Mammary epithelial cell (primary cell): ENCODE data around the gene ELOB.

Source experiments
- CTCF ChIP-seq, 2 donors: IDR thresholded peaks in 1 of 2; conservative IDR thresholded peaks in 1 of 2; 2 replicates each; pipeline ENCODE4 v1.5.1; 2011 to 2012; ENCODE audit warnings: inconsistent platforms in 2 of 2, low read length in 2 of 2, mild to moderate bottlenecking in 2 of 2, control low read depth in 1 of 2, low read depth in 1 of 2; ENCODE audit not compliant: insufficient read depth in 1 of 2; ENCODE audit errors: extremely low read depth in 1 of 2
- EZH2 ChIP-seq: IDR thresholded peaks from 2 replicates; pipeline ENCODE4 v1.6.1; 2012; ENCODE audit warnings: low read length, inconsistent platforms, borderline replicate concordance

- TF ChIP-seq CTCF (conservative IDR thresholded peaks at IDR 0.05 in 1 of 2, IDR thresholded peaks at IDR 0.05 in 1 of 2; ENCODE audit: extremely low read depth in 1 of 2, insufficient read depth in 1 of 2, low read depth in 1 of 2, low read length in 2 of 2) (no peak), EZH2 (no peak)
These were observed 9.7 kb upstream of the ELOB start for GRCh38 chr16:2786826-2787151.
